ENCODE results near the gene PICALM.

DNA sequence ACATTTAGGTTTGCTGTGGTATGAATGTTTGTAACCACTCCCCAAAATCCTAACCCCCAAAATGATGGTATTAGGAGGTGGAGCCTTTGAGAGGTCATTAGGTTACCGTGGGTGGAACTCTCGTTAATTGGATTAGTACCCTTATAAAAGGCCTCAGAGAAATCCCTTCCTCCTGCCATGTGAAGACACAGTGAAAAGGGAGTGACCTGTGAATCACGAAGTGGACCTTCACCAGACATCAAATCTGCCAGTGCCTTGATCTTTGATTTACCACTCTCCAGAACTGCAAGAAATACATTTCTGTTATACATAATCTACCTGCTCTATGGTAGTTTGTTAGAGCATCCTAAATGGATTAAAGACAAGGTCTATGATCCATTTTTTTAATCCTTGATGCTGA, 12.6 kb upstream of the PICALM start:
- TF ChIP-seq CTCF (IDR thresholded peaks at IDR 0.05) = no peak
- TF ChIP-seq MAFK (IDR thresholded peaks at IDR 0.05; ENCODE audit: partially characterized antibody) = no peak
- no peak for TF ChIP-seq POLR2A (IDR thresholded peaks at IDR 0.05; ENCODE audit: low read length)
- TF ChIP-seq USF2 (IDR thresholded peaks at IDR 0.05) = no peak
- TF ChIP-seq, protein P1, sequence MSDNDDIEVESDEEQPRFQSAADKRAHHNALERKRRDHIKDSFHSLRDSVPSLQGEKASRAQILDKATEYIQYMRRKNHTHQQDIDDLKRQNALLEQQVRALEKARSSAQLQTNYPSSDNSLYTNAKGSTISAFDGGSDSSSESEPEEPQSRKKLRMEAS (IDR thresholded peaks at IDR 0.05) = no peak
- TF ChIP-seq EP300 (IDR thresholded peaks at IDR 0.05) = no peak
- TF ChIP-seq HES2 (IDR thresholded peaks at IDR 0.05) = no peak
- no peak for TF ChIP-seq RCOR1 (IDR thresholded peaks at IDR 0.05; ENCODE audit: low read depth, low read length)

Measured in A549 (cell line).